Measurements from ENCODE around the gene FAM222A. TPM values are rescaled to one million over a fixed set of nuclear protein-coding genes. Genes with fewer than 3 reads are reported as not detected.

FAM222A gene
- polyA plus RNA-seq, 4 donors = 1.6 to 7.5 (median 4.7) TPM

- FAIRE-seq = no peak
- Histone ChIP-seq H3K36me3 (ENCODE audit: control insufficient read depth in 3 of 3, insufficient read depth in 2 of 3, low read depth in 1 of 3, low read length in 3 of 3) (no peaks in the 10 kb centered on the region), H3K4me1 (ENCODE audit: control insufficient read depth in 3 of 3, insufficient read depth in 2 of 3, low read depth in 1 of 3, low read length in 2 of 3) (no peaks in the 10 kb centered on the region), H3K27me3 (ENCODE audit: control insufficient read depth in 3 of 3, insufficient read depth in 3 of 3, low read length in 3 of 3) (no peaks in the 10 kb centered on the region), H3K27ac (ENCODE audit: low read depth in 1 of 3, low read length in 2 of 3) (no peak overlapping the region), H3K4me3 (ENCODE audit: low read depth in 1 of 3, low read length in 3 of 3) (no peak overlapping the region), H3K9me3 (ENCODE audit: control insufficient read depth in 2 of 2, insufficient read depth in 1 of 2, low read depth in 1 of 2, low read length in 1 of 2) (peaks cover 0 to 3% of the 10 kb centered on the region in 2 donors)
- WGBS, 3 donors = 11 to 26% (median 23%) methylated on average over 5 of the region's 5 CpGs
- DNase-seq = peak in 1 of 2 donors; percentile 40
Observed at GRCh38 chr12:109777544-109777943, 63.9 kb downstream of the FAM222A start.

GRCh38 chr12:109778684-109779083, 65.1 kb downstream of the FAM222A start:
- no peak for DNase-seq
- H3K4me1 ChIP-seq (ENCODE audit: control insufficient read depth in 3 of 3, insufficient read depth in 2 of 3, low read depth in 1 of 3, low read length in 2 of 3) = no peaks in the 10 kb centered on the region
- WGBS, 3 donors = 56 to 98% (median 93%) methylated on average over 1 of the region's 1 CpG
- H3K9me3 ChIP-seq (ENCODE audit: control insufficient read depth in 2 of 2, insufficient read depth in 1 of 2, low read depth in 1 of 2, low read length in 1 of 2) = peaks cover 0 to 3% of the 10 kb centered on the region in 2 donors
- FAIRE-seq = no peak
- no peak overlapping the region for H3K27ac ChIP-seq (ENCODE audit: low read depth in 1 of 3, low read length in 2 of 3)
- no peak overlapping the region for H3K4me3 ChIP-seq (ENCODE audit: low read depth in 1 of 3, low read length in 3 of 3)
- H3K36me3 ChIP-seq (ENCODE audit: control insufficient read depth in 3 of 3, insufficient read depth in 2 of 3, low read depth in 1 of 3, low read length in 3 of 3) = no peaks in the 10 kb centered on the region
- H3K27me3 ChIP-seq (ENCODE audit: control insufficient read depth in 3 of 3, insufficient read depth in 3 of 3, low read length in 3 of 3) = no peaks in the 10 kb centered on the region

- H3K36me3 ChIP-seq (ENCODE audit: control insufficient read depth in 3 of 3, insufficient read depth in 2 of 3, low read depth in 1 of 3, low read length in 3 of 3) = no peaks in the 10 kb centered on the region
- no peak overlapping the region for H3K4me3 ChIP-seq (ENCODE audit: low read depth in 1 of 3, low read length in 3 of 3)
- no peaks in the 10 kb centered on the region for H3K4me1 ChIP-seq (ENCODE audit: control insufficient read depth in 3 of 3, insufficient read depth in 2 of 3, low read depth in 1 of 3, low read length in 2 of 3)
- FAIRE-seq = no peak
- WGBS, 3 donors = 84 to 93% (median 92%) methylated on average over 6 of the region's 6 CpGs
- H3K27ac ChIP-seq (ENCODE audit: low read depth in 1 of 3, low read length in 2 of 3) = no peak overlapping the region
- no peaks in the 10 kb centered on the region for H3K27me3 ChIP-seq (ENCODE audit: control insufficient read depth in 3 of 3, insufficient read depth in 3 of 3, low read length in 3 of 3)
- DNase-seq = peak in 1 of 2 donors; percentile 39
- H3K9me3 ChIP-seq (ENCODE audit: control insufficient read depth in 2 of 2, insufficient read depth in 1 of 2, low read depth in 1 of 2, low read length in 1 of 2) = peaks cover 0 to 3% of the 10 kb centered on the region in 2 donors
Observed at GRCh38 chr12:109779382-109779781, 65.8 kb downstream of the FAM222A start.

GRCh38 chr12:109781668-109782325, 68.2 kb downstream of the FAM222A start:
- 77 to 83% (median 80%) methylated on average over 10 of the region's 10 CpGs for WGBS, 3 donors

GRCh38 chr12:109782326-109782703, 68.7 kb downstream of the FAM222A start:
- H3K36me3 ChIP-seq (ENCODE audit: control insufficient read depth in 3 of 3, insufficient read depth in 2 of 3, low read depth in 1 of 3, low read length in 3 of 3) = no peaks in the 10 kb centered on the region
- no peaks in the 10 kb centered on the region for H3K27me3 ChIP-seq (ENCODE audit: control insufficient read depth in 3 of 3, insufficient read depth in 3 of 3, low read length in 3 of 3)
- 75 to 82% (median 78%) methylated on average over 9 of the region's 9 CpGs for WGBS, 3 donors
- FAIRE-seq (no peak), DNase-seq (no peak)
- H3K4me3 ChIP-seq (ENCODE audit: low read depth in 1 of 3, low read length in 3 of 3) = no peak overlapping the region
- H3K9me3 ChIP-seq (ENCODE audit: control insufficient read depth in 2 of 2, insufficient read depth in 1 of 2, low read depth in 1 of 2, low read length in 1 of 2) = peaks cover 0 to 3% of the 10 kb centered on the region in 2 donors
- H3K4me1 ChIP-seq (ENCODE audit: control insufficient read depth in 3 of 3, insufficient read depth in 2 of 3, low read depth in 1 of 3, low read length in 2 of 3) = no peaks in the 10 kb centered on the region
- no peak overlapping the region for H3K27ac ChIP-seq (ENCODE audit: low read depth in 1 of 3, low read length in 2 of 3)

More at GRCh38 chr12:109781668-109782325, 68.2 kb downstream of the FAM222A start:
- peaks cover 0 to 3% of the 10 kb centered on the region in 2 donors for H3K9me3 ChIP-seq (ENCODE audit: control insufficient read depth in 2 of 2, insufficient read depth in 1 of 2, low read depth in 1 of 2, low read length in 1 of 2)
- no peaks in the 10 kb centered on the region for H3K4me1 ChIP-seq (ENCODE audit: control insufficient read depth in 3 of 3, insufficient read depth in 2 of 3, low read depth in 1 of 3, low read length in 2 of 3)
- no peaks in the 10 kb centered on the region for H3K36me3 ChIP-seq (ENCODE audit: control insufficient read depth in 3 of 3, insufficient read depth in 2 of 3, low read depth in 1 of 3, low read length in 3 of 3)
- no peak overlapping the region for H3K4me3 ChIP-seq (ENCODE audit: low read depth in 1 of 3, low read length in 3 of 3)
- DNase-seq (no peak), FAIRE-seq (no peak)
- H3K27me3 ChIP-seq (ENCODE audit: control insufficient read depth in 3 of 3, insufficient read depth in 3 of 3, low read length in 3 of 3) = no peaks in the 10 kb centered on the region
- no peak overlapping the region for H3K27ac ChIP-seq (ENCODE audit: low read depth in 1 of 3, low read length in 2 of 3)

- H3K36me3 ChIP-seq (ENCODE audit: control insufficient read depth in 3 of 3, insufficient read depth in 2 of 3, low read depth in 1 of 3, low read length in 3 of 3) = no peaks in the 10 kb centered on the region
- FAIRE-seq = no peak
- WGBS, 3 donors = 83 to 84% (median 84%) methylated on average over 28 of the region's 28 CpGs
Observed at GRCh38 chr12:109783135-109783964, 69.7 kb downstream of the FAM222A start.

GRCh38 chr12:109783965-109784244, 70.3 kb downstream of the FAM222A start:
- Histone ChIP-seq H3K27me3 (ENCODE audit: control insufficient read depth in 3 of 3, insufficient read depth in 3 of 3, low read length in 3 of 3) (no peaks in the 10 kb centered on the region), H3K4me1 (ENCODE audit: control insufficient read depth in 3 of 3, insufficient read depth in 2 of 3, low read depth in 1 of 3, low read length in 2 of 3) (no peaks in the 10 kb centered on the region), H3K4me3 (ENCODE audit: low read depth in 1 of 3, low read length in 3 of 3) (no peak overlapping the region), H3K27ac (ENCODE audit: low read depth in 1 of 3, low read length in 2 of 3) (no peak overlapping the region), H3K9me3 (ENCODE audit: control insufficient read depth in 2 of 2, insufficient read depth in 1 of 2, low read depth in 1 of 2, low read length in 1 of 2) (peaks cover 0 to 3% of the 10 kb centered on the region in 2 donors), H3K36me3 (ENCODE audit: control insufficient read depth in 3 of 3, insufficient read depth in 2 of 3, low read depth in 1 of 3, low read length in 3 of 3) (no peaks in the 10 kb centered on the region)
- no peak for DNase-seq
- FAIRE-seq = no peak
- WGBS, 3 donors = 65 to 77% (median 67%) methylated on average over 8 of the region's 8 CpGs

More at GRCh38 chr12:109783135-109783964, 69.7 kb downstream of the FAM222A start:
- Histone ChIP-seq H3K9me3 (ENCODE audit: control insufficient read depth in 2 of 2, insufficient read depth in 1 of 2, low read depth in 1 of 2, low read length in 1 of 2) (peaks cover 0 to 3% of the 10 kb centered on the region in 2 donors), H3K4me1 (ENCODE audit: control insufficient read depth in 3 of 3, insufficient read depth in 2 of 3, low read depth in 1 of 3, low read length in 2 of 3) (no peaks in the 10 kb centered on the region), H3K4me3 (ENCODE audit: low read depth in 1 of 3, low read length in 3 of 3) (no peak overlapping the region), H3K27ac (ENCODE audit: low read depth in 1 of 3, low read length in 2 of 3) (no peak overlapping the region), H3K27me3 (ENCODE audit: control insufficient read depth in 3 of 3, insufficient read depth in 3 of 3, low read length in 3 of 3) (no peaks in the 10 kb centered on the region)
- DNase-seq = no peak

GRCh38 chr12:109785854-109786253, 72.2 kb downstream of the FAM222A start:
- FAIRE-seq (no peak), DNase-seq (no peak)
- H3K4me3 ChIP-seq (ENCODE audit: low read depth in 1 of 3, low read length in 3 of 3) = no peak overlapping the region
- no peaks in the 10 kb centered on the region for H3K4me1 ChIP-seq (ENCODE audit: control insufficient read depth in 3 of 3, insufficient read depth in 2 of 3, low read depth in 1 of 3, low read length in 2 of 3)
- H3K9me3 ChIP-seq (ENCODE audit: control insufficient read depth in 2 of 2, insufficient read depth in 1 of 2, low read depth in 1 of 2, low read length in 1 of 2) = no peaks in the 10 kb centered on the region
- H3K27ac ChIP-seq (ENCODE audit: low read depth in 1 of 3, low read length in 2 of 3) = no peak overlapping the region
- 82 to 89% (median 84%) methylated on average over 4 of the region's 4 CpGs for WGBS, 3 donors
- H3K36me3 ChIP-seq (ENCODE audit: control insufficient read depth in 3 of 3, insufficient read depth in 2 of 3, low read depth in 1 of 3, low read length in 3 of 3) = no peaks in the 10 kb centered on the region
- no peaks in the 10 kb centered on the region for H3K27me3 ChIP-seq (ENCODE audit: control insufficient read depth in 3 of 3, insufficient read depth in 3 of 3, low read length in 3 of 3)

All from small intestine (tissue), 7 donors.